HG03432 (cell line): ENCODE measurements around the gene ACADS.

ENCODE experiments used
- ATAC-seq: cut with Tn5 transposase; IDR thresholded peaks from one replicate; pipeline ENCODE4 v1.9.1; 2021; ENCODE audit warnings: mild to moderate bottlenecking, moderate library complexity; ENCODE audit not compliant: unreplicated experiment

Gene ACADS

DNA sequence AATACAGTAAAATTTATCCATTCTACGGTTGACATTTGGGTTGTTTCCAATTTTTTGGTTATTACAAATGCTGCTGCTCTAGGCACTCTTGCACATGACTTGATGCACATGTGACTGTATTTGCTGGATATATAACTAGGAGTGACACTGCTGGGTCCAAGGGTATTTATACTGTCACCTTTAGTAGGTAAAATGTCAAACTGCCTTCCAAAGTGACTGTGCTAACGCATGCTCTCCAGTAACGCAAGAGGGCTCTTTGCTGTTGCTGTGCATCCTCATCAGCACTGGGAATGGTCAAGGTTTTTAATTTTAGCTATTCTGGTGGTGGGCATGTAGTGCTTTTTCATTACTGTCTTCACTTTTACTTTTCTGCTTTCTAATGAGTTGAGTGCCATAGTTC lies 62.3 kb downstream of the ACADS start:
- ATAC-seq: no peak
